ENCODE results near the gene CDK1.

GRCh38 chr10:60742512-60742911 is 35.8 kb upstream of the CDK1 start:
- no peak for TF ChIP-seq CTCF (IDR thresholded peaks at IDR 0.05)
- no peak for TF ChIP-seq POLR2AphosphoS5 (IDR thresholded peaks at IDR 0.05)
- no peak for TF ChIP-seq EP300 (IDR thresholded peaks at IDR 0.05)

Data from upper lobe of left lung (tissue), 4 donors.